Motor neuron (in vitro differentiated cells): ENCODE results near the gene SURF6. TPM values are rescaled to one million over a fixed set of nuclear protein-coding genes. Genes with fewer than 3 reads are reported as not detected.
A peak's percentile ranks its signal among the peaks of the same experiment; 100 is the strongest.

Source experiments
- ATAC-seq, 8 experiments: fragments of 200-7000 bp; cut with Tn5 transposase; replicated peaks in 6 of 8; 2 replicates each; pipeline ENCODE4 v1.8.0; 2021; ENCODE audit warnings: mild to moderate bottlenecking in 8 of 8, moderate library complexity in 8 of 8
- H3K27ac ChIP-seq, 2 donors: fragments of 250-450 bp; sonication (Bioruptor Pico); 2 replicates each; pipeline ENCODE4 v1.9.0; 2021; ENCODE audit warnings: antibody characterized with exemption in 2 of 2, mild to moderate bottlenecking in 2 of 2, moderate library complexity in 1 of 2
- H3K4me1 ChIP-seq, 2 donors: fragments of 250-450 bp; sonication (Bioruptor Pico); replicated peaks in 1 of 2; 2 replicates each; pipeline ENCODE4 v1.6.1; 2021; ENCODE audit warnings: antibody characterized with exemption in 2 of 2, mild to moderate bottlenecking in 2 of 2, moderate library complexity in 1 of 2
- H3K4me3 ChIP-seq, 5 donors: fragments of 250-450 bp; sonication (Bioruptor Pico); 2 replicates each; pipeline ENCODE4 v1.9.0; 2021; ENCODE audit warnings: antibody characterized with exemption in 5 of 5, mild to moderate bottlenecking in 5 of 5, moderate library complexity in 4 of 5
- WGBS, 10 experiments: fragments of 450-650 bp; shearing (Covaris generic); methylation state at CpG; one replicate each; pipeline ENCODE4 v1.0.0; 2022; 5-methylcytosine and 5-hydroxymethylcytosine counted together
- in situ Hi-C, 9 experiments: fragments of 400-800 bp; cut with MboI; loops; one replicate each; pipeline ENCODE4 v1.15.0; 2021; ENCODE audit warnings: low sequenced_read_pairs in 9 of 9, low pct_unique_long_range_greater_than_20kb in 2 of 9; ENCODE audit not compliant: unreplicated experiment in 9 of 9
- total RNA-seq, 8 experiments: library from RNA; unstranded; fragments of 300-600 nt; gene quantifications; 2 replicates each; pipeline versions ENCODE4 v1.2.3 to v1.2.4, GENCODE V29; 2022

The SURF6 gene
- total RNA-seq, 8 experiments from 2014 or later, result 14.8 to 27.8 (median 17.8) TPM

GRCh38 chr9:133361507-133362092 is 25.6 kb upstream of the SURF6 start:
- ATAC-seq, result no peak
- H3K4me1 ChIP-seq, result peaks cover 7% of the 10 kb centered on the region in 2 donors
- H3K4me3 ChIP-seq, result no peak overlapping the region
- in situ Hi-C loops, result loop anchor here in 1 of 9 experiments (10.0 kb wide), 1 partner anchor 123 kb away; no protein-coding TSS in a partner anchor
- no peak overlapping the region for H3K27ac ChIP-seq
- WGBS, 10 experiments, result 60 to 100% (median 89%) methylated on average over 1 to 8 of the region's 13 CpGs; no CpG with 5 or more reads in 2 of the 10 experiments

- WGBS, 10 experiments, result 60 to 100% (median 87%) methylated on average over 1 to 14 of the region's 21 CpGs
- Histone ChIP-seq H3K4me3 (no peak overlapping the region), H3K4me1 (peaks cover 7 to 8% of the 10 kb centered on the region in 2 donors), H3K27ac (no peak overlapping the region)
- no peak for ATAC-seq
- in situ Hi-C loops, result loop anchor here in 1 of 9 experiments (10.0 kb wide), 1 partner anchor 124 kb away; no protein-coding TSS in a partner anchor
Measured at GRCh38 chr9:133360400-133361393, 24.7 kb upstream of the SURF6 start.

GRCh38 chr9:133359399-133360175 is 23.6 kb upstream of the SURF6 start:
- Histone ChIP-seq H3K27ac (no peak overlapping the region), H3K4me1 (peaks cover 15% of the 10 kb centered on the region in 2 donors), H3K4me3 (no peak overlapping the region)
- peak in 1 of 8 experiments; percentile 7 for ATAC-seq
- in situ Hi-C loops, result loop anchor here in 1 of 9 experiments (10.0 kb wide), 1 partner anchor 125 kb away; no protein-coding TSS in a partner anchor
- 14 to 92% (median 60%) methylated on average over 1 to 7 of the region's 20 CpGs; no CpG with 5 or more reads in 6 of the 10 experiments for whole genome bisulfite sequencing, 10 experiments

- WGBS, 10 experiments, result 77 to 93% (median 81%) methylated on average over 2 to 8 of the region's 14 CpGs; no CpG with 5 or more reads in 6 of the 10 experiments
- ATAC-seq, result no peak
- H3K27ac ChIP-seq, result no peak overlapping the region
- peaks cover 15% of the 10 kb centered on the region in 2 donors for H3K4me1 ChIP-seq
- H3K4me3 ChIP-seq, result peak overlapping the region in 3 of 5 donors; percentile 67 to 97 (median 85)
- in situ Hi-C loops, result no loop called here
Measured at GRCh38 chr9:133357656-133358055, 21.7 kb upstream of the SURF6 start.

GRCh38 chr9:133356391-133357091 is 20.6 kb upstream of the SURF6 start, which contains the start of the genes SURF1 and SURF2:
SURF1 (minus strand) TSS chr9:133356487; CDS start chr9:133356453, 34 bp downstream.
SURF2 (plus strand) TSS chr9:133356550; CDS start chr9:133356593, 43 bp downstream.
- WGBS, 10 experiments, result 0% methylated on average over 2 to 4 of the region's 78 CpGs; no CpG with 5 or more reads in 8 of the 10 experiments
- peak within 1 kb of the TSS; percentile 67 to 97 (median 75) for H3K4me3 ChIP-seq
- ATAC-seq, result peak; percentile 73 to 90 (median 84)
- H3K27ac ChIP-seq, result peak within 1 kb of the TSS; percentile 75 to 93
- in situ Hi-C loops, result no loop called here
- peaks cover 15% of the 10 kb centered on the region in 2 donors for H3K4me1 ChIP-seq

GRCh38 chr9:133355881-133356357 is 19.9 kb upstream of the SURF6 start:
- in situ Hi-C loops, result no loop called here
- Histone ChIP-seq H3K27ac (peak overlapping the region; percentile 75 to 93), H3K4me1 (peaks cover 15% of the 10 kb centered on the region in 2 donors), H3K4me3 (peak overlapping the region; percentile 67 to 97 (median 75))
- ATAC-seq, result peak in 5 of 8 experiments; percentile 12 to 46 (median 42)
- WGBS, 10 experiments, result 0 to 7% (median 1%) methylated on average over 1 to 8 of the region's 31 CpGs; no CpG with 5 or more reads in 4 of the 10 experiments

- no peak for ATAC-seq
- Histone ChIP-seq H3K27ac (no peak overlapping the region), H3K4me3 (no peak overlapping the region), H3K4me1 (peaks cover 15 to 17% of the 10 kb centered on the region in 2 donors)
- 33 to 100% (median 77%) methylated on average over 1 to 4 of the region's 7 CpGs; no CpG with 5 or more reads in 4 of the 10 experiments for WGBS, 10 experiments
- in situ Hi-C loops, result no loop called here
Measured at GRCh38 chr9:133354766-133355165, 18.8 kb upstream of the SURF6 start.

GRCh38 chr9:133353548-133353947 is 17.6 kb upstream of the SURF6 start:
- in situ Hi-C loops, result no loop called here
- ATAC-seq, result no peak
- no peak overlapping the region for H3K27ac ChIP-seq

GRCh38 chr9:133352635-133353340 is 16.8 kb upstream of the SURF6 start:
- H3K4me3 ChIP-seq, result no peak overlapping the region
- in situ Hi-C loops, result no loop called here
- peaks cover 19 to 25% of the 10 kb centered on the region in 2 donors for H3K4me1 ChIP-seq
- 17 to 100% (median 83%) methylated on average over 1 to 6 of the region's 8 CpGs; no CpG with 5 or more reads in 2 of the 10 experiments for WGBS, 10 experiments
- H3K27ac ChIP-seq, result no peak overlapping the region
- ATAC-seq, result no peak

More at GRCh38 chr9:133353548-133353947, 17.6 kb upstream of the SURF6 start:
- 81 to 100% (median 96%) methylated on average over 1 to 5 of the region's 5 CpGs; no CpG with 5 or more reads in 6 of the 10 experiments for WGBS, 10 experiments
- Histone ChIP-seq H3K4me3 (no peak overlapping the region), H3K4me1 (peaks cover 19 to 25% of the 10 kb centered on the region in 2 donors)

- in situ Hi-C loops, result no loop called here
- Histone ChIP-seq H3K27ac (no peak overlapping the region), H3K4me1 (peaks cover 14 to 18% of the 10 kb centered on the region in 2 donors), H3K4me3 (no peak overlapping the region)
- ATAC-seq, result peak in 3 of 8 experiments; percentile 2 to 5 (median 2)
- 8 to 100% (median 93%) methylated on average over 2 to 10 of the region's 14 CpGs; no CpG with 5 or more reads in 3 of the 10 experiments for WGBS, 10 experiments
Measured at GRCh38 chr9:133351908-133352634, 16.1 kb upstream of the SURF6 start.
